GM18505 (cell line): ENCODE data around the gene JAKMIP2.
A peak's percentile ranks its signal among the peaks of the same experiment; 100 is the strongest.

Experiments used
- ATAC-seq: cut with Tn5 transposase; IDR thresholded peaks from one replicate; pipeline ENCODE4 v1.9.1; 2021; ENCODE audit not compliant: unreplicated experiment
- POLR2A ChIP-seq: IDR thresholded peaks from 4 replicates; pipeline ENCODE4 v1.6.1; 2011; ENCODE audit warnings: borderline replicate concordance; ENCODE audit not compliant: insufficient read depth, insufficient read length; ENCODE audit errors: extremely low read depth

Gene JAKMIP2

GRCh38 chr5:147631428-147632003, 151.0 kb downstream of the JAKMIP2 start:
- ATAC-seq, result no peak
- no peak for TF ChIP-seq POLR2A

- ATAC-seq, result no peak
- TF ChIP-seq POLR2A, result no peak
These were observed 153.3 kb downstream of the JAKMIP2 start for GRCh38 chr5:147629196-147629595.

GRCh38 chr5:147628058-147628895, 154.3 kb downstream of the JAKMIP2 start:
- no peak for TF ChIP-seq POLR2A
- peak; percentile 89 for ATAC-seq

GRCh38 chr5:147626464-147626863, 156.1 kb downstream of the JAKMIP2 start:
- ATAC-seq, result no peak
- no peak for TF ChIP-seq POLR2A

- no peak for TF ChIP-seq POLR2A
- no peak for ATAC-seq
These were observed 161.5 kb downstream of the JAKMIP2 start for GRCh38 chr5:147621016-147621415.

GRCh38 chr5:147619281-147619878, 163.1 kb downstream of the JAKMIP2 start:
- ATAC-seq, result no peak
- TF ChIP-seq POLR2A, result no peak

- no peak for ATAC-seq
- TF ChIP-seq POLR2A, result no peak
These were observed 164.7 kb downstream of the JAKMIP2 start for GRCh38 chr5:147617711-147618350.

- no peak for TF ChIP-seq POLR2A
- no peak for ATAC-seq
These were observed 165.3 kb downstream of the JAKMIP2 start for GRCh38 chr5:147617191-147617606.

GRCh38 chr5:147616421-147616820, 166.1 kb downstream of the JAKMIP2 start:
- ATAC-seq, result no peak
- no peak for TF ChIP-seq POLR2A

GRCh38 chr5:147613359-147613758, 169.2 kb downstream of the JAKMIP2 start:
- ATAC-seq, result no peak
- no peak for TF ChIP-seq POLR2A

- ATAC-seq, result no peak
- no peak for TF ChIP-seq POLR2A
These were observed 171.0 kb downstream of the JAKMIP2 start for GRCh38 chr5:147611483-147611882.

- no peak for ATAC-seq
- TF ChIP-seq POLR2A, result no peak
These were observed 171.7 kb downstream of the JAKMIP2 start for GRCh38 chr5:147610798-147611197.

- TF ChIP-seq POLR2A, result no peak
- ATAC-seq, result no peak
These were observed 180.9 kb downstream of the JAKMIP2 start for GRCh38 chr5:147601652-147602051.
